GM04504 (cell line): ENCODE data around the gene CFAP299.
"Not testable (repeated sequence)": the region's sequence is repeated elsewhere in the genome, so short reads cannot be mapped to it uniquely, and the experiment has no call there.

Source experiments
- DNase-seq: peaks from one replicate; pipeline ENCODE4 v3.0.0-alpha.2; 2012; ENCODE audit warnings: low read depth

Gene CFAP299

GRCh38 chr4:80610845-80611677, 275.5 kb downstream of the CFAP299 start:
- peak; percentile 12 for DNase-seq

- DNase-seq, result no peak
Observed at GRCh38 chr4:80611678-80611979, 276.1 kb downstream of the CFAP299 start.

DNA sequence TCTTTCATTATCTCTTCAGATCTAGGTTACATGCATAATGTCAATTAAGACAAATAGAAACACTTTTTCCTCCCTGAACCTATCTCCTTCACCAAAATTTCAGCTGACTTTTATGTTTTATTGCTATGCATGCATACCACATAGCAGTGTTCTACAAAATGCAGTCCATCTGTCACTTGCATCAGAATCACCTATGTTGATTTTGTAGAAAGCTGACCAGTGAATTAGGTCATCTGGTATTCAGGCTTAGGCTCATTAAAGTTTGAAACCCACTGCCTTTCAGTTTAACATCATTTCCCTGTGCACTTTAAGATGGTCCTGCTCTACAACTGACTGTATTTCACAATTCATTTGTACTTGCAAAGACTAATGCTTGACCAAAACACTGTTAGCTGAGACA, 277.9 kb downstream of the CFAP299 start:
- no peak for DNase-seq

GRCh38 chr4:80614319-80614718, 278.8 kb downstream of the CFAP299 start:
- no peak for DNase-seq

DNA sequence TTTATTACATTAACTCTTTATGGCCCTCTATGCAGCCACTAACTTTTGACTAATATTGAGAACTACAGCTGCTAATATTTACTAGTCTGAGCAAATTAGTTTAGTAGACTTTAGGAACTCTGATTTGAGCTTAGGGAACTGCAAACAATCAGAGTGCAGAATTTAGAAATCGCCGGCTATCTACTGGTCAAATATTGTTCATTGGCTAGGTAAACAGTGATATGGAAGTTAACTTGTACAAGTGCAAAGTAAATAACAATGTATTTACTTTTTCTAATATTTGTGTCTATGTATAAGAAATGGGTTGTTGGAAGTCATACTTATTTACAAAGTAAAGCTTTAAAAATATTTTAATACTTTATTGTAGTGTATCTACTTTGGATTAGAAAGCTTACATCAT, 279.6 kb downstream of the CFAP299 start:
- DNase-seq, result no peak

GRCh38 chr4:80619070-80619674, 283.6 kb downstream of the CFAP299 start:
- no peak for DNase-seq

- no peak for DNase-seq
Observed at GRCh38 chr4:80631861-80632260, 296.3 kb downstream of the CFAP299 start.

DNA sequence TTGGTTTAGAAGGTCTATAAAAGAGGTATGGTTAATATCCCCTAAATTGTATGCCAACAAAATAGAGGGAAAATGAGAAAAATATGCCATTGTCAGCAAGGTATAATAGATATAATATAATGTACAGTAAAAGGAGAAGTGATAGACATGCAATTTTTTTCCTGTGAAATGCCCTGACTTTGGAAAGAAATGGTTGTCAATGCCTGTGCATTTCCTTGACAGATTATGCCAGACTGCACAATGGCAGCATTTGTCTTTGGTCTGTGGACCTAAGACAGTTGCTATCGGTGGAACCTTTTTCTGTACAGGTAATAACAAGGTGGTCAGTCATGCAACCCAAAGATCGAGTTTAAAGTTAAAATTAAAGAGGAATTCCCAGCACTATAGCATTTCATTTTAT, 301.7 kb downstream of the CFAP299 start:
- no peak for DNase-seq

- no peak for DNase-seq
Observed at GRCh38 chr4:80646061-80646460, 310.5 kb downstream of the CFAP299 start.

- DNase-seq, result no peak
Observed at GRCh38 chr4:80655662-80656061, 320.1 kb downstream of the CFAP299 start.

GRCh38 chr4:80670118-80670517, 334.6 kb downstream of the CFAP299 start:
- not testable (repeated sequence) for DNase-seq

DNA sequence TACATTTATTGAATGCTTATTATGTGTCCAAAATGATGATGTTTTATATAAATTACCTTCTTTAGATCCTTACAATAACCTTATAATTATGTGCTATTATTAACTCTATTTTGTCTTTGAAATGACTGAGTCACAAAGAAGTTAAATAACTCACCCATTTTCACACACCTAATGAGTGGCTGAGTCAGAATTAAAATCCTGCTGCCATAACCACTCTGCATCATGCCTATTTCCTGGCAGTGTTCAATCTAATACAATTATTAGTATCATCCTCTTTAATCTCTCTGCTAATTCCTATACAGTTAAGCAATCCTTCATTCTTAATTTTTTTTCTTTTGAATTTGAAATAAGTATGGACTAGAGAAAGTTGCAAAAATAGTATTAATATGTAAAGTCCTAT, 342.9 kb downstream of the CFAP299 start:
- DNase-seq, result no peak

- DNase-seq, result no peak
Observed at GRCh38 chr4:80680934-80681333, 345.4 kb downstream of the CFAP299 start.

DNA sequence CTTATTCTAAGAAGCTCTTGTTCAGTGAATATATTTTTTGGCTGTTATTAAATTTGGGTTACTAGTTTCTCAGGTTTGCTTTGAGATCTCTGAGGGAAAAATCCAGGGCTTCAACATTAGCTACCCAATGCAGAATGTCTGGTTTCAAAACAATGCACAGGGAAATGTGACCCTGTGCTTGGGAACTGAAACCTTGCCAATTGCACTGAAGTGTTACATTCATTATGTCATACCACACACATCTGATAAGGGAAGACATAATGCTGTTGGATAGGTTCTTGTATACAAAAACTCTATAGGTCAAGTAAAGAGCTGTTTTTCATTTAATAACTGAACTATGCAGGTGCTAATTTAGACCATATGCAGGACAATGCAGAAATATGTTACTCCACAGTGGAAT, 349.7 kb downstream of the CFAP299 start:
- DNase-seq, result no peak

DNA sequence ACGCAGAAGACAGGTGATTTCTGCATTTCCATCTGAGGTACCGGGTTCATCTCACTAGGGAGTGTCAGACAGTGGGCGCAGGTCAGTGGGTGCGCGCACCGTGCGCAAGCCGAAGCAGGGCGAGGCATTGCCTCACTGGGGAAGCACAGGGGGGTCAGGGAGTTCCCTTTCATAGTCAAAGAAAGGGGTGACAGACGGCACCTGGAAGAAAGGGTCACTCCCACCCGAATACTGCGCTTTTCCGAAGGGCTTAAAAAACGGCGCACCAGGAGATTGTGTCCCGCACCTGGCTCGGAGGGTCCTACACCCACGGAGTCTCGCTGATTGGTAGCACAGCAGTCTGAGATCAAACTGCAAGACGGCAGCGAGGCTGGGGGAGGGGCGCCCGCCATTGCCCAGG, 352.2 kb downstream of the CFAP299 start:
- DNase-seq, result not testable (repeated sequence)

DNA sequence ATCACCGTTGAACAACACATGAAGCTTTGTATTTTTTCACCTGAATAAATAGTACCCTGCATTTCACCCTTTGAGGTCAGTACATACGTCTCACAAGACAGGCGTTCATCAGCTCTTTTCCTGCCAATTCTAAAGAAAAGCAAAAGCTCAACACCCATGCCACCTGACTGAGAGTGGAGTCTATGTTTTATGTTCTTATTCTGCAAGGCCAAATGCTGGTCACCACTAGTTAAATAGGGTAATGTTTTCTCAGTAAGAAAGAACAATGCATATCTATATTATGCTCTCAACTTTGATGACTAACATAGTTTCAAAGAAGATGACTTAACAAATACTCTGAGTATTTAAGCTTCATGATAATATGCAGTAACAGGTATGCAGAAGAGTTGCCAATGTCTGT, 358.6 kb downstream of the CFAP299 start:
- DNase-seq, result no peak

- DNase-seq, result no peak
Observed at GRCh38 chr4:80705311-80705710, 369.8 kb downstream of the CFAP299 start.

DNA sequence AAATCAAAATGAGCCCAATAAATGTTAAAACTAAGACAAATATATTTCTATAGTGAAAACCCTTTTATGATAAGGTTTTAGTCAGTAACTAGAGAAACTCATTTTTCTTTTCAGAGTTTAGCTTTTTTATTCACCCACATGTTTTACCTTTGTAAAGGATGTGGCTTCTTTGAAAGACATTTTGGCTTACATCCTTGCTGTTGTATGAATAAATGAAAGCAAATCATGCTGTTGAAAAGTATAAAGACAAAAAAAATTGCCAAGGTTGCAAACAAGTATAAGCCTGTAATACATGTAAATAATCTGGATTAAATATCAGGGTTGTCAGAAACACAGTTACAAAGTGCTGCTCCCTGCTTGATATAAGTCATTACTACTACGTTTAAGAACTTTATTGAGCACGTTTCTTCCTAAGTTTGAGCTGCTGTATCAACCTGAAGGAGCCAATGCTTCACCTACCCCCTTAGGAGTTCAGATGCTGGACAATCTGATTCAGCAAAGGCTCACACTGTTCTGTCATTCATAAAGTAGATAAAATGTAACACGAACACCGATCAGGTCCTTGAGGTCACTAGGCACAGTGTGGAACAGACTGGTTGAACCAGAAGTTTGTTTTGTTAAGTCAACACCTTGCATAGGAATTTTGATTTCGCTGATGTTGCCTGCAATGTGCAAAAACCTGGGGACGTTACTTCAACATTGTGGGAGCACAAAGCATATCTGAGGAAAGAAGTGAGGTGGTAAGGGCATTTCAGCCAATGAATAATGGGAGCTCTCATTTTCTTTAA, 373.7 kb downstream of the CFAP299 start:
- DNase-seq, result no peak

GRCh38 chr4:80710748-80711451, 375.4 kb downstream of the CFAP299 start:
- no peak for DNase-seq

DNA sequence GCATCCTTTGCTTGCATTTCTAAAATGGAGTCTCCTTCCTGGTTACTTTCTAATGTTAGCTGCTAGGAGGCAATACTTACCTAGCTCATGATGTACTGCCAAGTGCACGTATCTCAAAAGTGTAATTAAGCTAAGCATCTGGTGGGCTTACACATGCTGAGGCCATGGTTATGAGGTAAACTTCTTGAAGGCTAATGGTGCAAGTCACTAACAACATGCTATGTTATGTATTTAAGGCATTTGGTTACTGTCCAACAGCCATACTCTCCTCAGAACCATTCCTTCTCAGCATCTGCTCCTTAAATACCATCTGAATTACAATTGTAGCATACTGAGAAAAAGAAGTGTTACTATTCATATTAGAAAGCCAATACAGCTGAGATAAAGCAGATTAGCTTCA, 376.4 kb downstream of the CFAP299 start:
- DNase-seq, result no peak

DNA sequence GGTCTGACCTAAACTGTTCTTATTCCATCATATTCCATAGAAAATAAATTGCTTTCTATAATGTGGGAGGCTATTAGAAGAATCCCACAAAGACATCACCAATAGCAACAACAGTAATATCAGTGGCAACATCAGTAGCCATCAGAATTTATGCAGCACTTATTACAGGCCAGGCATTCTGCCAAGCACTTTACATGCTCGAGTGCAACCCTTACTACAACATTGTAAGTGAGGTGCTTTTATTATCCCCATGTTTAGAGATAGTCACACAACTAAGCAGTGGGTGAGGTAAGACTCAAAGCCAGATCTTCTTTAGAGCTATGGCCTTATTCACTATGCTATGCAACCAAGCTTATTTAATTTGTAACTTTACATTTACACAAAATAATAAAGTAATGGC, 377.9 kb downstream of the CFAP299 start:
- DNase-seq, result no peak

GRCh38 chr4:80717204-80717603, 381.7 kb downstream of the CFAP299 start:
- DNase-seq, result no peak

- DNase-seq, result no peak
Observed at GRCh38 chr4:80726471-80726870, 390.9 kb downstream of the CFAP299 start.
